ENCODE measurements around the gene RPTOR. TPM values are rescaled to one million over a fixed set of nuclear protein-coding genes. Genes with fewer than 3 reads are reported as not detected.

Gene RPTOR
- total RNA-seq, 4 donors from 2014 or later, result 23.6 to 37.0 (median 27.8) TPM

GRCh38 chr17:80864751-80865150 is 320.1 kb downstream of the RPTOR start:
- DNase-seq (ENCODE audit: low spot score) (no peak), ATAC-seq (ENCODE audit: low FRiP score) (no peak)
- no peak for TF ChIP-seq CTCF (IDR thresholded peaks at IDR 0.05)

DNA sequence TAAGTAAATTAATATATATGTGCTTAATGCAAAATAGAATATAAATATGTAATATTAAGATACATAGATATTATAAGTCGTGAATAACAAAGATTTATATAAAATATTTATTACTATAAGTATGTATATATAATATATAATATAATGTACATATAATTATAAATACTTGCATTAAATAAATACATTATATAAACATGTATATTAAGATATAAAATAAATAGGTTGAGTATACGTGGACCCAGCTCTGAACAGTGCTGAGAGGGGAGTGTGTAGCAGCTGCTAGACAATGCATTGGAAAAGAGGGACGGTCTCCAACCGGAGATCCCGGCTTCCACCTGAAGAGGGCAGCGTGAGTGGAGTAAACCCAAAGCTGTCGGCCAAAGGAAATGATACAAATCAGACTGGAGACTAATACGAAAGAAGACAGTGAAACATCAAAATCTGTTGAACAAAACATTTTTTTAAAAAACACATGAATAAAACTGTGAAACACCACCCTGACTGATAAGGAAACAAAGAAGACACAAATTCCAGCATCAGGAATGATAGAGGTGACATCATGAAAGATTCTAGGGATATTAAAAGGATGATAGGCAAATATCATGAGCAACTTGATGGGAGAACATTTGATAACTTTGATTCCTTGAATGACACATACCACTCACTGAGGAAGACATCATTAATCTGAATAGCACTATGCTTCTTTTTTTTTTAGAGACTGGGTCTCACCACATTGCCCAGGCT is 321.6 kb downstream of the RPTOR start:
- peak in 1 of 3 donors; percentile 34 for TF ChIP-seq CTCF (IDR thresholded peaks at IDR 0.05)
- peak; percentile 45 for DNase-seq (ENCODE audit: low spot score)
- ATAC-seq (ENCODE audit: low FRiP score), result no peak

GRCh38 chr17:80868022-80868609 is 323.5 kb downstream of the RPTOR start:
- ATAC-seq (ENCODE audit: low FRiP score), result no peak
- no peak for DNase-seq (ENCODE audit: low spot score)
- TF ChIP-seq CTCF (IDR thresholded peaks at IDR 0.05), result no peak

DNA sequence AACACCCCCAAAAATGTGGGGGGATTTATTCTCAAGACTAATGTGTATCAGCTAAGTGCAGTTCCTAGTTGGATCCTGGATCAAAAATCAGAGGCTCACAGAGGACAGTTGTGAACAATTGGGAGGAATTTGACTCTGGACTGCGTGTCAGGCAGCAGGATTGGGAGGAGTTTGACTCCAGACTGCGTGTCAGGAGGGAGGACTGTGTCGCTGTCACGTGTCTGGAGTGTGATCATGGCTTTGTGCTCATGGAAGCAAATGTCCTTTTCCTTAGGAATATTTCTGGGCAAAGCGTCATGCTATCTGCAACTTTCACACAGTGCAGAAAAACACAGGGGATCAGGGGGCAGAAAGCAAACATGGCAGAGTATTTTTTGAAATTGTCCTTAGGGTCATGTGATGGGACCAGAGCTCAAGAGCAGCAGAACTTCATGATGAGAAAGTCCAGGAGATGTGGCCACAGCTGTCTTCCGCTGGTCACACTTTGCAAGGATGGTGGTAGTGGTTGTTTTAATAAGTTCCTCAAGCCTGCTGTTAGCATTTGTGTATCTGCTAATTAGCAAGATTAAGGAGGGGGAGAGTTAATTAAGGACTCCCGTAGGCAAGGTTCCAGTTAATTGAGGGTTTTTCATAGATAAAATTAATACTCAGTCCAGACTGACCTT is 325.0 kb downstream of the RPTOR start:
- TF ChIP-seq CTCF (IDR thresholded peaks at IDR 0.05), result no peak
- DNase-seq (ENCODE audit: low spot score), result no peak
- ATAC-seq (ENCODE audit: low FRiP score), result no peak

GRCh38 chr17:80870401-80870800 is 325.8 kb downstream of the RPTOR start:
- no peak for TF ChIP-seq CTCF (IDR thresholded peaks at IDR 0.05)
- ATAC-seq (ENCODE audit: low FRiP score) (no peak), DNase-seq (ENCODE audit: low spot score) (no peak)

DNA sequence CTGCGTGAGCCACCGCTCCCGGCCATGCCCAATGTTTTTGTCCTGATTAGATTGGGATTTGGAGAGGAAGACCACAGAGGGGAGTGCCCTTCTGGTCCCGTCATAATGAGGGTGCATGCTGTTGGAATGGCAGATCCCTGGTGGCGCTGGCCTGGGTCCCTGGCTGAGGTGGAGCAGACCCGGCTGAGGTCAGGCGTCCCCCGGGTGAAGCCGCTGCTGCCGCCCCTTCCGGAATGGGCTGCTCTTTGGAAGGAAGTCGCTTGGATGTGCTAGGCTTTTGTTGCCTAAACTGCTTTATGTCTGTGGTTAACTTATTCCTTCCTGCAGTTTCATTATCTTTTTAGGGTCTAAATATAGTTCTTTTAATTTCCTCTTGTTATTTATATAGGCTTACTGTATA is 326.7 kb downstream of the RPTOR start:
- TF ChIP-seq CTCF (IDR thresholded peaks at IDR 0.05), result no peak
- DNase-seq (ENCODE audit: low spot score) (no peak), ATAC-seq (ENCODE audit: low FRiP score) (no peak)
